HG03558 (cell line): ENCODE measurements around the gene TNPO3.
"Not testable (repeated sequence)": the region's sequence is repeated elsewhere in the genome, so short reads cannot be mapped to it uniquely, and the experiment has no call there.

Experiments used
- ATAC-seq: cut with Tn5 transposase; IDR thresholded peaks from one replicate; pipeline ENCODE4 v1.9.1; 2021; ENCODE audit warnings: moderate number of reproducible peaks; ENCODE audit not compliant: unreplicated experiment; ENCODE audit errors: extremely low read depth

TNPO3 gene

DNA sequence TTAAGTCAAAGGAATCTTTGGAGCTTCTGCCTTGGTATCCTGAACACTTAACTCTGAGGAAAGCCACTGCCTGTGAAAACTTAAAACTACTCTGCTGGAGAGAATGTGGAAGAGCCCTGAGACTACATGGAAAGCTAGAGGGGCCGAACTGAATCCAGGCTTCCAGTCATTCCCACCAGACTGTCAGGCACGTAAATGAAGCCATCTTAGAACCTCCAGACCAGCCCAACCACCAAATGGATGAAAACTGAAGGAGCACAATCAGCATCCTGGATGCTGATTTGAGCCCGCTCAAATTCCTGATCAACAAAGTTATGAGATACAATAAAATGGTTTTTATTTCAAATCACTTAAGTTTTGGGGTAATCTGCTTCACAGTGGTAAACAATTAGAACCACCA lies 30.8 kb downstream of the TNPO3 start:
- no peak for ATAC-seq

DNA sequence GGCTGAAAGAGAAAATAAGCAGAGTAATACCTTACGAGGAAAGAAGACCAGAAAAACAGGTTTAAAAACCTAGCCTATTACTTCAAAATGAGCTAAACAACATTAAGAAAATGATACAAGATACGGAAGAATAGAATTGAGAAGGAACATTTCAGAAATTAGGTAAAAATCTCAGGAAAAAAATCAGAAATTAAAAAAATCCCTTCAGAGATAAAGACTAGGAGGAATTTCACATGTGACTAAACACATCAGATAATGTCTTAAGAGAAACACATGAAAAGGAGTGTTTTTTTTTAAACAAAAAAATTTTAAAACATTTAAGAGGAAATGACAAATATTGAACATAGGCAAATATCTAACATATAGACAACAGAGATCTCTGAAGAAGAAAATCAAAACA lies 33.3 kb downstream of the TNPO3 start:
- no peak for ATAC-seq

GRCh38 chr7:129017933-129018538 lies 36.9 kb downstream of the TNPO3 start:
- no peak for ATAC-seq

GRCh38 chr7:129017264-129017663 lies 37.6 kb downstream of the TNPO3 start:
- no peak for ATAC-seq

DNA sequence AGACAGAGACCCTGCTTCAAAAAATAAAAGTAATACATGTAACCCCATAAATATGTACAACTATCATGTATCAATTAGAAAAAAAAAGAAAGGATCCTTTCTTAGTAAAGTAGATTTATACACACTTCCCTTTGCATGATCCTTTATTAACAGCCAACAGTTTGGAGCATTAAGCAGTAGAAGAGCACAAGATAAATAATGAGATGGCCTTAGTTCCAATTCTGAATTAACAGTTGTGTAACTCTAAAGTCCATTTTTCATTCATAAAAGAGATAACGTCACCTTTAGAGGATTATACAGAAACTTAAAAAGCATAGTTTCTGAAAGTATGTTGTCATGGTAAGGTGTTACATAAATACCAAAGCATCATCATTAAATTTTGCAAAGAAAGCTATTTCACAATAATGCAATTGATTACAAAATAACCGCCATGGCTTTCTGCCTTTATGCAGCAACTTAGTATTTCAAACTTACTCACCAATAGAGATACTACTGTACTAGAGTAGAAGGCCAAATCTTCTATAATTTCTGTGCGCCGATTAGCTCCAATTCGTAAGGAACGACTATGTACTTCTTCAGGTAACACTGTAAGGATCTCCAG lies 40.3 kb downstream of the TNPO3 start:
- ATAC-seq = no peak

- no peak for ATAC-seq
Observed at GRCh38 chr7:129013048-129013724, 41.7 kb downstream of the TNPO3 start.

GRCh38 chr7:129012641-129013040 lies 42.3 kb downstream of the TNPO3 start:
- no peak for ATAC-seq

DNA sequence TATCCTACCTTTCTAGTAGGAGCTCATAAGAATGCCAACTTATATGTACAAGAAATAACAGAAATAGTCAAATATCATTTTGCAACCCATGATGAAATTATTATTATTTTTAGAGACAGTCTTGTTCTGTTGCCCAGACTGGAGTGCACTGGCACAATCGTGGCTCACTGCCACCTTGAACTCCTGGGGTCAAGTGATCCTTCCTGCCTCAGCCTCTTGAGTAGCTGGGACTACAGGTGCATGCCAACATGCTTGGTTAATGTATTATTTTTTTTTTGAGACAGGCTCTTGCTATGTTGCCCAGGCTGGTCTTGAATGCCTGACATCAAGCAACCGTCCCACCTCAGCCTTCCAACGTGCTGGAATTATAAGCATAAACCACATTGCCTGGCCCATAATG lies 44.8 kb downstream of the TNPO3 start:
- no peak for ATAC-seq

GRCh38 chr7:129009437-129009836 lies 45.5 kb downstream of the TNPO3 start:
- ATAC-seq = no peak

GRCh38 chr7:129008645-129009414 lies 46.1 kb downstream of the TNPO3 start:
- ATAC-seq = no peak

- no peak for ATAC-seq
Observed at GRCh38 chr7:129007572-129007971, 47.3 kb downstream of the TNPO3 start.

- ATAC-seq = no peak
Observed at GRCh38 chr7:129006636-129007414, 48.1 kb downstream of the TNPO3 start.

GRCh38 chr7:129005186-129005585 lies 49.7 kb downstream of the TNPO3 start:
- ATAC-seq = no peak

DNA sequence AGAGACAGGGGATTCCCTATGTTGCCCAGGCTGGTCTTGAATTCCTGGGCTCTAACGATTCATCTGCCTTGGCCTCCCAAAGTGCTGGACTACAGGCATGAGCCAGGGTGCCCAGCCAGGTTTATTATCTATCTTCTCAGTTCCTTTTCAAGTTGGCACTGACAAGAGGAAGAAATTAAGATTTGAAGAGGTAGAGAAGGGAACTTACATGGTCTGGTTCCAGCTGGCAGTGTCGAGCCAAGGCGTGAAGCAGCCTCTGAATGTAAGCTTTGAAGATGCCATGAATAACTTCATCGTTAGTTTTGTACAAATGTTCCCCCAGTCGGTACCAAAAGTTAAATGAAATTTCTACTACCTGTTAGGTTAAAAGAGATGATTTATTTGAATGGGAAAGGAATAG lies 57.7 kb downstream of the TNPO3 start:
- no peak for ATAC-seq

- ATAC-seq = not testable (repeated sequence)
Observed at GRCh38 chr7:128994560-128994959, 60.4 kb downstream of the TNPO3 start.

- no peak for ATAC-seq
Observed at GRCh38 chr7:128993419-128993818, 61.5 kb downstream of the TNPO3 start.

DNA sequence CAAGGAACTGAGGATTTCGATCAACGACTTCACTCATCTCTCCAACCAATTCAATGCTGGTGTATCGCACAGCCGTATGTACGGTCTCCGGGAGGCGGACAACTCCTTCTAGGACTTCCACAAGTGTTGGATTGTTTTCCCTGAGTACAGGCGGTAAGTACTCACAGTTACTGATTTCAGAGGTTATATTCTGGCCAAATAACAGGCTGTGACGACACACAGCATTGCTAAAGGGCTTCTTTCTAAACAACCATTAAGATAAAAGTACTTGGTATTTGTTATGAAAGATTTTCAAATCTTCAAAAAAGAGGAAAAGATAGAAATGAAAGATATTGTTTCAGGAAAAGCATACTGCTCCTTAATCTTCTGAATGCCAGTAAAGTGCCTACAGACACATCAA lies 65.0 kb downstream of the TNPO3 start:
- ATAC-seq = no peak

DNA sequence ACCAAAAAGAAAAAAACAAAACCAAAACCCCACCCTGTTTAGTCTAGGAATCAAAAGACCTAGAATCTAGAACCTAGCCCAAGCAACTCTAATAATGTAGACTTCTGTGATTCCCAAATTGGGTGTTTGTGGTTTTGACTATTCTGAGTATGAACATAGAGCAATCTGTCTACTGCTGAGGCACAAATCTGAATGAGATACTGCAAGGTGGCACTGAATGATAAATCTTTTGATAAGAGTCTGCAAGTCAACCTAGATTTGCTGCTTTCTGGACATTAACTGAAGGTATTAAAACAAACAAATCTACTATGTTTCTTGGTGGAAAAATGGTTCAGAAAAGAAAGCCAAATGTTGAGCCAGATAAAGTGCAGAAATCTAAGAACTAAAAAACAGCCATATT lies 66.5 kb downstream of the TNPO3 start:
- ATAC-seq = no peak

- no peak for ATAC-seq
Observed at GRCh38 chr7:128986609-128987008, 68.3 kb downstream of the TNPO3 start.

DNA sequence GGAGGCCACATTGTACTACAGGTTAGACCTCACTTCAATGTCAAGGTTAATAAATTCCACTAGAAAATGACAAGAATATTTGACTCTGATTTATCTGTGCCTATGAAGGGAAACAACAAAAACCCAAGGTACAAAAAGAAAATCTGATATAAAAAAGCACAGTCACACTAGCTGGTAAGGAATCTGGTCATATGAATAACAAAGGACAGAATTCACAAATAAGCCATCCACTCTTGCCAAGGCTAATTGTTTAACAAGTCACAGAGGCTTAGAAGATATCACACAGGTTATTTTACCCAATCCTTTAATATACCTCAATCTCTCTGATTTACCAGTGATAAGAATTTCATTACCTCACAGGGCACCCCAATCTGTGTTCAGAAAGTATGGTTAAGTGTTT lies 69.3 kb downstream of the TNPO3 start:
- no peak for ATAC-seq
